ENCODE measurements around the gene HIC1. TPM values are rescaled to one million over a fixed set of nuclear protein-coding genes. Genes with fewer than 3 reads are reported as not detected.

The HIC1 gene
- total RNA-seq, 2 experiments from 2014 or later: 62.1 to 64.3 TPM

DNA sequence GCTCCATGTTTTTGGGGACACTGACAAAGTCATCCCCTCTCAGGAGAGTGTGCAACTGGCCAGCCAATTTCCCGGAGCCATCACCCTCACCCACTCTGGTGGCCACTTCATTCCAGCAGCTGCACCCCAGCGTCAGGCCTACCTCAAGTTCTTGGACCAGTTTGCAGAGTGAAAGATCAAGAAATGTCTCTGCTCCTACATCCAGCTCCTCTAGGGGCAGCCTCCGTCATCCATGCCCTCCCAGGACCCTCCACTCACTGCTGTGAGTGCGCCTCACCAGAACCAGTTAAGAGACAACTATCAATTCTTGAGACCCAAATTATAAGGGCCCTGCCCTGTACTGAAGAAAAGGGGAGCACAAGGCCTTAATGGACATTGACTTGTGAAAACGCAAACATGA is 12.0 kb upstream of the HIC1 start:
- DNase-seq (no peak), ATAC-seq (ENCODE audit: low read depth) (no peak)
- Mint-ChIP-seq H3K27ac (peak overlapping the region; percentile 96), H3K27me3 (peaks cover 2% of the 10 kb centered on the region), H3K9me3 (no peaks in the 10 kb centered on the region), H3K4me3 (peak overlapping the region; percentile 93), H3K36me3 (peaks cover 12% of the 10 kb centered on the region), H3K4me1 (peaks cover 12% of the 10 kb centered on the region)
- POLR2A ChIA-PET: interaction anchor here (1.0 kb wide), 1 partner anchor 217 kb away, joined by 3 read pairs; no protein-coding TSS in a partner anchor

DNA sequence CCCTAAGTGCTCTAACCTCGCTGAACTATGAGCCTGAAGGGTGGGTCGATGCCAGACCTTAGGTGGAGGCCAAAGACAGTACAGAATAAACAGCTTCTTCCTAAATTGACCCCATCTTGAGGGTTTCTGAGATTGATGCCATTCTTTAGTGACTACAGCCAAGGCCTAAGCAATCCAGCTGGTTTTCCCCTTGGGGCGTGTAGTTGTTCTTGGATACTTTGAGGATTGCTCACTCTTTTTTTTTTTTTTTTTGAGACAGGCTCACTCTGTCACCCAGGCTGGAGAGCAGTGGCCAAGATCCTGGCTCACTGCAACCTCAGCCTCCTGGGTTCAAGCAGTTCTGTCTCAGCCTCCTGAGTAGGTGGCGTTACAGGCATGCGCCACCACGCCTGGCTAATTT is 11.1 kb upstream of the HIC1 start:
- H3K27me3 Mint-ChIP-seq: peaks cover 5% of the 10 kb centered on the region
- H3K9me3 Mint-ChIP-seq: no peaks in the 10 kb centered on the region
- H3K36me3 Mint-ChIP-seq: peaks cover 12% of the 10 kb centered on the region
- POLR2A ChIA-PET: no interaction called here
- DNase-seq: no peak
- ATAC-seq (ENCODE audit: low read depth): no peak
- peaks cover 12% of the 10 kb centered on the region for H3K4me1 Mint-ChIP-seq
- no peak overlapping the region for H3K27ac Mint-ChIP-seq
- peak overlapping the region; percentile 93 for H3K4me3 Mint-ChIP-seq

- ATAC-seq (ENCODE audit: low read depth): no peak
- Mint-ChIP-seq H3K36me3 (peaks cover 12% of the 10 kb centered on the region), H3K27ac (no peak overlapping the region), H3K27me3 (peaks cover 5% of the 10 kb centered on the region), H3K4me1 (peaks cover 15% of the 10 kb centered on the region), H3K4me3 (no peak overlapping the region), H3K9me3 (no peaks in the 10 kb centered on the region)
- POLR2A ChIA-PET: no interaction called here
- DNase-seq: no peak
Measured at GRCh38 chr17:2044263-2044894, 10.5 kb upstream of the HIC1 start.

DNA sequence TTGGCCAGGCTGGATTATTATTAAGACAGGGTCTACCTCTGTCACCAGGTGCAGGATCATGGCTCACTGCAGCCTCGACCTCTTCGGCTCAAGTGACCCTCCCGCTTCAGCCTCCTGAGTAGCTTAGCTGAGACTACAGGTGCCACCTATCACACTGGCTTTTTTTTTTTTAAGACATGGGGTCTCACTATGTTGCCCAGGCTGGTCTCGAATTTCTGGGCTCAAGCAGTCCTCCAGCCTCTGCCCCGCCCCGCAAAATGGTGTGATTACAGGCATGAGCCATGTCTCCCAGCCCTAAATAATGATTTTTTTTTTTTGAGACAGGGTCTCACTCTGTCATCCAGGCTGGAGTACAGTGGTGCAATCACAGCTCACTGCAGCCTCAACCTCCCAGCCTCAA is 7.3 kb upstream of the HIC1 start:
- POLR2A ChIA-PET: no interaction called here
- ATAC-seq (ENCODE audit: low read depth) (no peak), DNase-seq (no peak)
- Mint-ChIP-seq H3K4me3 (no peak overlapping the region), H3K27ac (no peak overlapping the region), H3K4me1 (peaks cover 21% of the 10 kb centered on the region), H3K27me3 (peaks cover 14% of the 10 kb centered on the region), H3K36me3 (peaks cover 10% of the 10 kb centered on the region), H3K9me3 (no peaks in the 10 kb centered on the region)

- H3K4me1 Mint-ChIP-seq: peaks cover 19% of the 10 kb centered on the region
- H3K27ac Mint-ChIP-seq: no peak overlapping the region
- POLR2A ChIA-PET: interaction anchor here (1.2 kb wide), 1 partner anchor 28 kb away, joined by 3 read pairs; no protein-coding TSS in a partner anchor
- peaks cover 18% of the 10 kb centered on the region for H3K27me3 Mint-ChIP-seq
- DNase-seq (no peak), ATAC-seq (ENCODE audit: low read depth) (no peak)
- peaks cover 3% of the 10 kb centered on the region for H3K36me3 Mint-ChIP-seq
- no peaks in the 10 kb centered on the region for H3K9me3 Mint-ChIP-seq
- peak overlapping the region; percentile 74 for H3K4me3 Mint-ChIP-seq
Measured at GRCh38 chr17:2048805-2049204, 6.1 kb upstream of the HIC1 start.

DNA sequence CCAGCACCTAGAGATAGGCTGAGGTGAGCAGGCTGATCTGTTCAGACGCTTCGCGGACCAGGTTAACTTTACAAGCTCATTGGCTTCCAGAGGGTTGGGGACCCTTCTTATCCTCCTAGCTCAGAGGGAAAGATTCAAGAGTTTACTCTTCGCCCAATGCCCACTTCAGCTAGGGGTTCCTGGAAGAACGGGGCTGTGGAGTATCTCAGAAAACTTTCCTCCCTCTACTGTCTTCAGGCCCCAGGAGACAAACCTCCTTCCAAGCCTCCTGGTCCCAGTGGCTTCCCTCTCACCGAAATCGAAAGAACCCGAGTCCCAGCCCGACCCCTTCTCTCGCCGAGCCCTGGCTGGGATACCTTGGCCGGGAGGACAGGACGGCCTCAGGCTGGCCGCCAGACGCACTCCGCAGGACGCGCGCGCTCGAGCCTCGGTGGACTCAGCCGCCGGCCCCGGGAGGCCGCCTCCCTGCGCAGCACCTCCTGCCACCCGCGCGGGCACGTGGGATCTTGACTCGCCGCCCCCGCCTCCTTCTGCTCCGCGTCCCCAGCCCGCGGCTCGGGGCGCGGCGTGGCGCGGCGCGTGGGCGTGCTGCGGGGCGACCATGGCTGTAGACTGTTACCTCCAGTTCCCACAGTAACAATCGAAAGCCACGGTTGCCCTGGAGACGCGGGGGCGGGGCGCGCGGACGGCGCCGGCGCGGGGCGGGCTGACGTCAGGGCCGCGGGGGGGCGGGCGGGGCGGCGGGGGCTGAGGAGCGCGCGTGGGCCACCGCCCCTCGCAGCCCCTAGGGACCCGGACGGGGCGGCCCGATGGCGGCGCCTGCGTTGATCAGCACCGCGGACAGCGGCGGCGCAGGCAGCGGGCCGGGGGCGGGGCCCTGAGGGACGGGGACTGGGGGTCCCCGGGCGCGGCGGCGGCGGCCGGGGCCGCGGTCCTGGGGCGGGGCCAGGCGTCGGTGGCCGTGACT is 5.3 kb upstream of the HIC1 start:
- H3K27me3 Mint-ChIP-seq: peaks cover 18% of the 10 kb centered on the region
- ATAC-seq (ENCODE audit: low read depth): peak; percentile 29
- peak; percentile 92 for DNase-seq
- H3K4me1 Mint-ChIP-seq: peaks cover 19% of the 10 kb centered on the region
- no peaks in the 10 kb centered on the region for H3K9me3 Mint-ChIP-seq
- peak overlapping the region; percentile 42 for H3K27ac Mint-ChIP-seq
- H3K4me3 Mint-ChIP-seq: peak overlapping the region; percentile 74
- peaks cover 2% of the 10 kb centered on the region for H3K36me3 Mint-ChIP-seq
- POLR2A ChIA-PET: interaction anchor here (1.2 to 2.1 kb wide), 3 partner anchors 29 to 287 kb away, joined by 3 to 6 read pairs (median 5); partner anchors contain the start of gene TSR1

- Mint-ChIP-seq H3K27ac (no peak overlapping the region), H3K4me1 (peaks cover 18% of the 10 kb centered on the region)
- ATAC-seq (ENCODE audit: low read depth): peak; percentile 4
Measured at GRCh38 chr17:2050300-2051060, 4.4 kb upstream of the HIC1 start.

DNA sequence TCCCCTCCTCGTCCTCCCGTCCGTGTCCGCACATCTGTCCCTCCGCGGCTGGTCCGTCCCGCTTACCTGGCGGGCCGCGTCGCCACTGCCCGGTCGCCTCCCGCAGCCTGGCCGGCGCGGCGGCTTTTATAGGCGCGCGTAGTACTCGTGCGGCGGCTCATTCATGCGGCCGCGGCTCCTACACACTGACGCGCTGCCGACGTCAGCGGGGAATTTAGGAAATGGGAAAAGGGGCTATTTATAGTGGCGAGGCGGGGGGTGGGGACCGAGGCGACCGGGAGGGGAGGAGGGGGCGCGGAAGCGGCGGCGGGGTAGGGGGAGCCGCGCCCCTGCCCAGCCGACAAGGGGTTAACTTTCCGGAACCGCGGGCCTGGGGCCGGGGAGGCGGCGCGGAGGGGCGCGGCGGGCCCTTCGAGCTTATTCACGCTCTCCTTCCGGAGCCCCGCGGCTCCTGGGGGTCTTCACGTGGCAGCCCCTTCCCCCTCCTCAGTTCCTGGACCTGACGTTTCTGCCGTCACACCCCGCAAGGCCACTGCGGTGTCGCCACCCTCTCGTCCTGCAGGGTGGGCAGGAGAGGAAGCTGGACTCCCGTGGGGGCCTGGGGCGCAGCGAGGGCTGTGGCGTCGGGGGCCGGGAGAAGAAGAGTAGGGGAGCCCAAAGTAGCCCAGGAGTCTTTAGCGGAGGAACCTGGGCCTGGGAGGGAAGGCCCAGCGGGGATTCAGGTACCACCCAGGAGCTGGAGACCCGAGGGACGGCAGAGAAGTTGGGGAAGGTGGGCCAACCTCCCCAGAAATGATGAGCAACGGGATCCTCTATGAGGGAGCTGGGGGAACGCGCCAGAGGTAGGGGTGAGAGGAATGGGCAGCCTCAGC is 3.6 kb upstream of the HIC1 start:
- POLR2A ChIA-PET: interaction anchor here (0.6 to 2.1 kb wide), 6 partner anchors 194 to 342 kb away, joined by 3 to 6 read pairs (median 3); partner anchors contain the start of gene TSR1
- Mint-ChIP-seq H3K9me3 (no peaks in the 10 kb centered on the region), H3K4me3 (peak overlapping the region; percentile 68), H3K27ac (peak overlapping the region; percentile 69), H3K4me1 (peaks cover 18% of the 10 kb centered on the region), H3K36me3 (no peaks in the 10 kb centered on the region), H3K27me3 (peaks cover 18% of the 10 kb centered on the region)
- DNase-seq (no peak), ATAC-seq (ENCODE audit: low read depth) (no peak)

More at GRCh38 chr17:2050300-2051060, 4.4 kb upstream of the HIC1 start:
- peaks cover 18% of the 10 kb centered on the region for H3K27me3 Mint-ChIP-seq
- peak; percentile 85 for DNase-seq
- POLR2A ChIA-PET: interaction anchor here (1.0 to 2.1 kb wide), 4 partner anchors 195 to 286 kb away, joined by 3 to 6 read pairs (median 4); partner anchors contain the start of gene TSR1
- no peak overlapping the region for H3K4me3 Mint-ChIP-seq
- H3K9me3 Mint-ChIP-seq: no peaks in the 10 kb centered on the region
- H3K36me3 Mint-ChIP-seq: no peaks in the 10 kb centered on the region

DNA sequence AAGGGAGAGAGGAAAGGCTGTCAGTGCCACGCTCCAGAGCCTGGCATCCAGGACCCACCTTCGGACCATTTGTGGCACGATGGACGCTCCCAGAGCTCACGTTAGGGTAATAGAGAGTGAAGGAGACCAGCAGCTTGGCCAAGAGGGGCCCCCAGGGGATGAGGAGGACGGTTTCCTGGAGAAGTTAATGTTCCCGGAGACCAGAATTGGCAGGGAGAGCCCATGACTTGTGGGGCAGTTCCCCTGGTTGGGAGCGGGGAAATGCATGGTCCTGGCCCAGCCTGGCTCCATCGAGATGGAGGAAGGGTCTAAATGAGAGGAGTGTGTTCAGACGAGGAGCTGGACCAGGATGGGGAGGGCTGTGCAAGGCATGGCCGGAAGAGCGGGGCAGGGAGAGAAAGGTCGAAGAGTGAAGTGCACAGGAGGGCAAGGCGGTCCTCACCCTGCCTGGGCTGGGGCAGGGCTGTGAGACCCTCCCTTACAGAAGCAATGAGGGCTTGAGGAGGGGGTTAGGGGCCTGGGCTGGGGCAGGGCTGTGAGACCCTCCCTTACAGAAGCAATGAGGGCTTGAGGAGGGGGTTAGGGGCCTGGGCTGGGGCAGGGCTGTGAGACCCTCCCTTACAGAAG is 2.9 kb upstream of the HIC1 start:
- peaks cover 1% of the 10 kb centered on the region for H3K36me3 Mint-ChIP-seq
- H3K27ac Mint-ChIP-seq: peak overlapping the region; percentile 44
- ATAC-seq (ENCODE audit: low read depth): no peak
- DNase-seq: no peak
- peak overlapping the region; percentile 34 for H3K4me3 Mint-ChIP-seq
- POLR2A ChIA-PET: interaction anchor here (0.6 to 2.1 kb wide), 4 partner anchors 208 to 341 kb away, joined by 3 to 6 read pairs (median 3); partner anchors contain the start of gene TSR1
- H3K9me3 Mint-ChIP-seq: no peaks in the 10 kb centered on the region
- peaks cover 18% of the 10 kb centered on the region for H3K4me1 Mint-ChIP-seq
- H3K27me3 Mint-ChIP-seq: peaks cover 18% of the 10 kb centered on the region

DNA sequence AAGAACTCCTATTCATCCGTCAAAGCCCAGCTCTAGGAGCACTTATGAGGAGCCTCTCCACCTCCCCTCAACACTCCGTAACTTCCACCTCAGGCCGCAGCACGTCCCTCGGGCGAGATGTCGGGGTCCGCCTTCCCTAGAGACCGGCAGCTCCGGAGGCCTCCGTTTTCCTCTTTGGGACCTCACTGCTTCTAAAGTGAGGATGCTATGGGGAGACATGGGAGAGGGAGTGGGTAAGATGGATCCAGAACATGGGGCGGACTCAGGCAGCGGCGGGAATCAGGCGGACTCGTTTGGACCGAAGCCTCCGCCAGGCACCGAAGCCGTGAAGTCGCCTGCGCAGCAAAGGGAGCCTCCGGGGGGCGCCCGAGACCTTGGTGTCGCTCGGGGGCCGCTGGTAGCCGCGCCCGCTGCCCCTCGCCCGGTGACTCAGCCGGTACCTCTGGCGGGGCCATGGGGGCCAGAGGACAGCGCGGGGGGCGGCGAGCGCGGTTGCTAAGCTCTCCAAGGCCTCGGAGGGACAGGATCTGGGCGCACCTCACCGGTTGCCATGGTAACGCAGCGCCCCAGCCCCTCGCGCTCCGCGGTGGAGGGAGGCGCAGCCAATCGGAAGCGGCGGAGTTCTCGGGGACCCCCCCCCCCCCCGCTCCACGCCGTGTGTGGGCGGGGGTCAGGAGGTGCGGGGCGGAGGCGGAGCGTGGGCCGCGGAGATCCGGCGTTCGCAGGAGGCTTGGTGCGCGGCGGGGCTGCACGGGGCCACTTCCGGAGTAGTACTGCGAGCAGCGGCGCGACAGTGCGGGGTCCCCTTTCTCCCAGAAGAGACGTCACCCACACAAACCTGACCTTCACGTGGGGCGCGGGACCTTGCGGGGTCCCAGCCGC is 1.3 kb upstream of the HIC1 start:
- Mint-ChIP-seq H3K36me3 (peaks cover 3% of the 10 kb centered on the region), H3K4me3 (peak overlapping the region; percentile 85), H3K27me3 (peaks cover 14% of the 10 kb centered on the region), H3K27ac (peak overlapping the region; percentile 75), H3K9me3 (no peaks in the 10 kb centered on the region), H3K4me1 (peaks cover 18% of the 10 kb centered on the region)
- POLR2A ChIA-PET: interaction anchor here (0.6 to 7.6 kb wide), 13 partner anchors 17 to 798 kb away, joined by 3 to 95 read pairs (median 4); partner anchors contain the start of genes SGSM2 and TSR1
- DNase-seq: peak; percentile 90
- peak; percentile 25 for ATAC-seq (ENCODE audit: low read depth)

- ATAC-seq (ENCODE audit: low read depth) (peak; percentile 0), DNase-seq (peak; percentile 80)
- POLR2A ChIA-PET: interaction anchor here (0.8 to 7.6 kb wide), 17 partner anchors 8 to 299 kb away, joined by 4 to 95 read pairs (median 10); partner anchors contain the start of genes SGSM2 and TSR1
- Mint-ChIP-seq H3K36me3 (peaks cover 3% of the 10 kb centered on the region), H3K27ac (peak overlapping the region; percentile 75), H3K27me3 (peaks cover 14% of the 10 kb centered on the region), H3K4me1 (peaks cover 17% of the 10 kb centered on the region), H3K4me3 (peak overlapping the region; percentile 85), H3K9me3 (no peaks in the 10 kb centered on the region)
Measured at GRCh38 chr17:2054262-2054511, 716 bp upstream of the HIC1 start.

Measured in activated naive CD8-positive, alpha-beta T cell treated with anti-CD3 and anti-CD28 coated beads, Interleukin-2, amount 10 ng/mL, durations not matched to agents 7 days and 5 days (primary cell).